ENCODE data around the gene RBM33.

DNA sequence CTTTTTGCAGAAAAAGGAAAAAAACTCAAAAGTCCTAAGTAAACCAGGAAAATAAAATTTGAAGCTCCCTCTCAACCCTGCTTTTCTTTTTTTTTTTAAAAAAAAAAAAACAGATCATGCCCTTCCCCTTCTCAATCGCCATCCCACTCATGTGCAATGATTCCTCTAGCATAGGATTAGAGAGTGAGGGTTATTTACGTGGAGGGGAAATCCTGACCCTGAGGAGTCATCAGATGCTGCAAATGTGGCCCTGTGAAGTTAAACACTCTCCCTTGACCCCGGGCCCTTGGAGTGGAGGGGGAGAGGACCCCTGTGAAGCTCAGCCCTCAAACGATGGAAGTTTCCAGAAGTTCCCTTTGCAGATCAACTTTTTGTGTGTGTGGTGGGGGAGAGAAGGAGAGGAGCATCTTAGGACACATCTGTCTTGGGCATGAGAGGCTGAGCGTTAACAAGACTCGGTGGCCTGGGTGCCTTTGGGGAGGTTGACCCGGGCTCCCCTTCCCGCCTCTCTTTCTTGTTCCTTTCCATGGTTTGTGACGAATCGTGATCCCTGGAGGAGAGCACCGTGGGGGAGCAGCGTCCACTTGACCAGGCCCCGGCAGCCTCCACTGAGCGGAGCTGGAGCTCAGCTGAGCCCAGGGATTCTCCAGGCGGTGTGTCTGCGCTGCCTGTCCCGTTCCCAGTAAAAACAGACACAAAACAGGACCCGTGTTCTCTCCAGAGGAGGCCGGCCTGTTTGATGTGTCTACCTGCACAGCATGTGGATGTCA is 169.3 kb downstream of the RBM33 start:
- no peak for TF ChIP-seq POLR2AphosphoS5 (IDR thresholded peaks at IDR 0.05; ENCODE audit: borderline replicate concordance, low read depth, low read length)
- no peak for TF ChIP-seq EZH2 (IDR thresholded peaks at IDR 0.05)
- no peak for TF ChIP-seq FOXP2 (optimal IDR thresholded peaks at IDR 0.05; ENCODE audit: control extremely low read depth, extremely low read length, insufficient read depth)
